KMS-11 (cell line): ENCODE measurements around the gene CENPP.

Experiments
- H2AFZ ChIP-seq: fragments of 200-600 bp; sonication (generic); 2 replicates; pipeline ENCODE4 v1.6.1; 2016; ENCODE audit warnings: antibody characterized with exemption, mixed run types, low read depth
- H3K27ac ChIP-seq: fragments of 200-600 bp; sonication (generic); 2 replicates; pipeline ENCODE4 v1.6.1; 2016; ENCODE audit warnings: mild to moderate bottlenecking, mixed run types
- H3K27me3 ChIP-seq: fragments of 200-600 bp; sonication (generic); 2 replicates; pipeline ENCODE4 v1.6.1; 2017; ENCODE audit warnings: mild to moderate bottlenecking, low read depth, mixed run types, moderate library complexity; ENCODE audit not compliant: insufficient read depth
- H3K36me3 ChIP-seq: fragments of 200-600 bp; sonication (generic); 2 replicates; pipeline ENCODE4 v1.6.1; 2017; ENCODE audit warnings: mild to moderate bottlenecking, mixed run types; ENCODE audit not compliant: insufficient read depth
- H3K4me1 ChIP-seq: fragments of 200-600 bp; sonication (generic); 2 replicates; pipeline ENCODE4 v1.6.1; 2016; ENCODE audit warnings: mild to moderate bottlenecking, low read depth, mixed run types; ENCODE audit not compliant: poor library complexity, severe bottlenecking
- H3K4me2 ChIP-seq: fragments of 200-600 bp; sonication (generic); 2 replicates; pipeline ENCODE4 v1.7.0; 2016; ENCODE audit warnings: mild to moderate bottlenecking, mixed run types
- H3K4me3 ChIP-seq: fragments of 200-600 bp; sonication (generic); IDR thresholded peaks from 2 replicates; pipeline ENCODE4 v1.6.1; 2017; ENCODE audit warnings: low read depth, low read length, mixed read lengths; ENCODE audit not compliant: insufficient read depth
- H3K79me2 ChIP-seq: fragments of 200-600 bp; sonication (generic); 2 replicates; pipeline ENCODE4 v1.6.1; 2016; ENCODE audit warnings: low read depth, mixed run types; ENCODE audit not compliant: insufficient read depth
- H3K9ac ChIP-seq: fragments of 200-600 bp; sonication (generic); 2 replicates; pipeline ENCODE4 v1.6.1; 2016; ENCODE audit warnings: mild to moderate bottlenecking, mixed run types
- H4K20me1 ChIP-seq: fragments of 200-600 bp; sonication (generic); 2 replicates; pipeline ENCODE4 v1.6.1; 2016; ENCODE audit warnings: mild to moderate bottlenecking, mixed run types; ENCODE audit not compliant: insufficient read depth
- CTCF ChIP-seq: fragments of 200-600 bp; sonication (generic); conservative IDR thresholded peaks from 2 replicates; pipeline ENCODE4 v1.6.1; 2017; ENCODE audit warnings: low read depth, mild to moderate bottlenecking, antibody characterized with exemption, low read length, moderate library complexity, mixed read lengths

CENPP gene

GRCh38 chr9:92605224-92605623, 279.5 kb downstream of the CENPP start:
- Histone ChIP-seq H3K79me2 (no peaks in the 10 kb centered on the region), H3K4me1 (peaks cover 28% of the 10 kb centered on the region), H3K4me2 (no peak overlapping the region), H3K4me3 (no peak overlapping the region), H3K9ac (no peak overlapping the region), H4K20me1 (no peaks in the 10 kb centered on the region), H2AFZ (no peak overlapping the region), H3K36me3 (no peaks in the 10 kb centered on the region), H3K27me3 (no peaks in the 10 kb centered on the region), H3K27ac (no peak overlapping the region)
- no peak for TF ChIP-seq CTCF

- H4K20me1 ChIP-seq: no peaks in the 10 kb centered on the region
- no peak overlapping the region for H3K4me3 ChIP-seq
- H2AFZ ChIP-seq: no peak overlapping the region
- no peaks in the 10 kb centered on the region for H3K36me3 ChIP-seq
- H3K27me3 ChIP-seq: no peaks in the 10 kb centered on the region
- no peak for TF ChIP-seq CTCF
- peak overlapping the region; percentile 51; the same call in 1 of the 2 replicates for H3K4me2 ChIP-seq
- H3K9ac ChIP-seq: no peak overlapping the region
- no peak overlapping the region for H3K27ac ChIP-seq
- H3K4me1 ChIP-seq: peaks cover 28% of the 10 kb centered on the region
- no peaks in the 10 kb centered on the region for H3K79me2 ChIP-seq
Measured at GRCh38 chr9:92607088-92607487, 281.3 kb downstream of the CENPP start.

- no peak overlapping the region for H3K4me3 ChIP-seq
- H4K20me1 ChIP-seq: no peaks in the 10 kb centered on the region
- no peak overlapping the region for H3K9ac ChIP-seq
- H3K27me3 ChIP-seq: no peaks in the 10 kb centered on the region
- H3K79me2 ChIP-seq: no peaks in the 10 kb centered on the region
- H3K4me1 ChIP-seq: peaks cover 28% of the 10 kb centered on the region
- no peaks in the 10 kb centered on the region for H3K36me3 ChIP-seq
- TF ChIP-seq CTCF: no peak
- peak overlapping the region; percentile 51 for H3K4me2 ChIP-seq
- no peak overlapping the region for H2AFZ ChIP-seq
- H3K27ac ChIP-seq: peak overlapping the region; percentile 34; the same call in 1 of the 2 replicates
Measured at GRCh38 chr9:92607773-92608172, 282.0 kb downstream of the CENPP start.

- no peak overlapping the region for H2AFZ ChIP-seq
- H4K20me1 ChIP-seq: no peaks in the 10 kb centered on the region
- peaks cover 28% of the 10 kb centered on the region for H3K4me1 ChIP-seq
- H3K4me3 ChIP-seq: no peak overlapping the region
- no peaks in the 10 kb centered on the region for H3K36me3 ChIP-seq
- no peaks in the 10 kb centered on the region for H3K27me3 ChIP-seq
- H3K9ac ChIP-seq: no peak overlapping the region
- H3K27ac ChIP-seq: peak overlapping the region; percentile 34; the same call in 1 of the 2 replicates
- no peaks in the 10 kb centered on the region for H3K79me2 ChIP-seq
- no peak for TF ChIP-seq CTCF
- H3K4me2 ChIP-seq: peak overlapping the region; percentile 51; the same call in 1 of the 2 replicates
Measured at GRCh38 chr9:92608241-92608908, 282.6 kb downstream of the CENPP start.
